Measurements from ENCODE around the gene ZXDC. TPM values are rescaled to one million over a fixed set of nuclear protein-coding genes. Genes with fewer than 3 reads are reported as not detected.

Gene ZXDC
- total and polyA plus RNA-seq, 2 donors from 2014 or later, result 11.4 to 44.8 TPM

- intact Hi-C loops (cut with DNase I), result no loop called here
- no peak for TF ChIP-seq CTCF (IDR thresholded peaks at IDR 0.05; ENCODE audit: borderline replicate concordance, extremely low read depth, insufficient read depth)
- Histone ChIP-seq H3K4me1 (ENCODE audit: control insufficient read depth in 2 of 3, insufficient read depth in 2 of 3, low read depth in 1 of 3, low read length in 3 of 3) (no peaks in the 10 kb centered on the region), H3K9me3 (ENCODE audit: control insufficient read depth in 2 of 3, insufficient read depth in 1 of 3, low read length in 3 of 3) (no peaks in the 10 kb centered on the region), H3K36me3 (ENCODE audit: control insufficient read depth in 2 of 3, insufficient read depth in 3 of 3, low read length in 3 of 3) (peaks cover 12 to 89% (median 69%) of the 10 kb centered on the region in 3 donors), H3K27ac (ENCODE audit: low read depth in 2 of 2, low read length in 2 of 2) (no peak overlapping the region), H3K27me3 (ENCODE audit: control insufficient read depth, insufficient read depth, low read length) (no peaks in the 10 kb centered on the region), H3K4me3 (ENCODE audit: low read length in 3 of 3) (no peak overlapping the region), H3K9ac (ENCODE audit: low read length in 3 of 3) (no peak overlapping the region)
- FAIRE-seq (no peak), DNase-seq (peak in 2 of 5 donors; percentile 34 to 70)
These were observed 9.7 kb downstream of the ZXDC start for GRCh38 chr3:126465928-126466544.

- peak in 2 of 5 donors; percentile 16 to 67 for DNase-seq
- H3K36me3 ChIP-seq (ENCODE audit: control insufficient read depth in 2 of 3, insufficient read depth in 3 of 3, low read length in 3 of 3), result peaks cover 10 to 86% (median 67%) of the 10 kb centered on the region in 3 donors
- no peak overlapping the region for H3K27ac ChIP-seq (ENCODE audit: low read depth in 2 of 2, low read length in 2 of 2)
These were observed 10.7 kb downstream of the ZXDC start for GRCh38 chr3:126464997-126465396.

GRCh38 chr3:126464494-126464893 is 11.2 kb downstream of the ZXDC start:
- Histone ChIP-seq H3K27ac (ENCODE audit: low read depth in 2 of 2, low read length in 2 of 2) (no peak overlapping the region), H3K9ac (ENCODE audit: low read length in 3 of 3) (no peak overlapping the region), H3K4me1 (ENCODE audit: control insufficient read depth in 2 of 3, insufficient read depth in 2 of 3, low read depth in 1 of 3, low read length in 3 of 3) (no peaks in the 10 kb centered on the region), H3K9me3 (ENCODE audit: control insufficient read depth in 2 of 3, insufficient read depth in 1 of 3, low read length in 3 of 3) (no peaks in the 10 kb centered on the region), H3K4me3 (ENCODE audit: low read length in 3 of 3) (no peak overlapping the region), H3K27me3 (ENCODE audit: control insufficient read depth, insufficient read depth, low read length) (no peaks in the 10 kb centered on the region), H3K36me3 (ENCODE audit: control insufficient read depth in 2 of 3, insufficient read depth in 3 of 3, low read length in 3 of 3) (peaks cover 10 to 86% (median 66%) of the 10 kb centered on the region in 3 donors)
- intact Hi-C loops (cut with DNase I), result no loop called here
- no peak for TF ChIP-seq CTCF (IDR thresholded peaks at IDR 0.05; ENCODE audit: borderline replicate concordance, extremely low read depth, insufficient read depth)
- DNase-seq (no peak), FAIRE-seq (no peak)

More at GRCh38 chr3:126464997-126465396, 10.7 kb downstream of the ZXDC start:
- H3K9ac ChIP-seq (ENCODE audit: low read length in 3 of 3), result no peak overlapping the region
- H3K27me3 ChIP-seq (ENCODE audit: control insufficient read depth, insufficient read depth, low read length), result no peaks in the 10 kb centered on the region
- no peaks in the 10 kb centered on the region for H3K4me1 ChIP-seq (ENCODE audit: control insufficient read depth in 2 of 3, insufficient read depth in 2 of 3, low read depth in 1 of 3, low read length in 3 of 3)
- no peak for FAIRE-seq
- intact Hi-C loops (cut with DNase I), result no loop called here
- no peaks in the 10 kb centered on the region for H3K9me3 ChIP-seq (ENCODE audit: control insufficient read depth in 2 of 3, insufficient read depth in 1 of 3, low read length in 3 of 3)
- no peak for TF ChIP-seq CTCF (IDR thresholded peaks at IDR 0.05; ENCODE audit: borderline replicate concordance, extremely low read depth, insufficient read depth)
- no peak overlapping the region for H3K4me3 ChIP-seq (ENCODE audit: low read length in 3 of 3)
